HCT116 (cell line): ENCODE results near the gene XPC. TPM values are rescaled to one million over a fixed set of nuclear protein-coding genes. Genes with fewer than 3 reads are reported as not detected.

ENCODE experiments used
- ATAC-seq: fragments of 200-7000 bp; cut with Tn5 transposase; 2 replicates; pipeline ENCODE4 v1.9.1; 2020; ENCODE audit warnings: mild to moderate bottlenecking, moderate library complexity
- BruUV-seq: library from RNA; stranded (reverse); fragments of 400-500 nt; replicated peaks from 2 replicates; lab custom pipeline; 2021; lab: Mats Ljungman, UMichigan
- CTCF ChIA-PET: fragments of 300-600 bp; sonication (Branson Sonifier 250); formaldehyde crosslinking; loops from one replicate; lab custom pipeline; 2021; ENCODE audit warnings: antibody characterized with exemption; lab: Charles Lee
- POLR2A ChIA-PET: fragments of 300-600, 350-600 bp; sonication (Branson Sonifier 250); formaldehyde crosslinking; loops from one replicate; lab custom pipeline; 2021; ENCODE audit warnings: antibody characterized with exemption; lab: Charles Lee
- RAD21 ChIA-PET, 2 experiments: fragments of 300-600 bp; sonication (Branson Sonifier 250); formaldehyde crosslinking; loops; one replicate each; lab custom pipeline; 2023; ENCODE audit warnings: low total read pairs in 2 of 2; ENCODE audit not compliant: uncharacterized antibody in 2 of 2, unreplicated experiment in 2 of 2, low non-redundant PET in 1 of 2; lab: Charles Lee
- DNase-seq: peaks from one replicate; pipeline ENCODE4 v3.0.0-alpha.2; 2010; ENCODE audit warnings: low read depth, low spot score
- H2AFZ ChIP-seq: fragments of 200-600 bp; shearing (Covaris generic), sonication (generic); 2 replicates; pipeline ENCODE4 v1.6.1; 2017; ENCODE audit warnings: low read depth, mixed run types, mixed read lengths, antibody characterized with exemption, low read length; ENCODE audit not compliant: poor library complexity, severe bottlenecking
- H3K27ac ChIP-seq: 2 replicates; pipeline ENCODE4 v1.5.1; 2012; ENCODE audit warnings: low read depth, low read length
- H3K27me3 ChIP-seq: fragments of 200-600 bp; sonication (generic); 2 replicates; pipeline ENCODE4 v1.6.1; 2016; ENCODE audit warnings: mixed run types, low read length, mixed read lengths; ENCODE audit not compliant: insufficient read depth
- H3K36me3 ChIP-seq, 2 experiments: fragments of 200-500 bp in 1 of 2; fragments of 200-600 bp in 1 of 2; sonication (Bioruptor generic) in 1 of 2; sonication (generic) in 1 of 2; 2 replicates each; pipeline versions ENCODE4 v1.5.1 to v1.6.1; 2014 to 2016; ENCODE audit warnings: low read length in 2 of 2, inconsistent platforms in 1 of 2, mixed read lengths in 1 of 2, mixed run types in 1 of 2; ENCODE audit not compliant: insufficient read depth in 2 of 2, control insufficient read depth in 1 of 2
- H3K4me1 ChIP-seq, 2 experiments: fragments of 200-600 bp in 1 of 2; sonication (generic) in 1 of 2; 2 replicates each; pipeline versions ENCODE4 v1.5.1 to v1.6.1; 2012 to 2017; ENCODE audit warnings: low read length in 2 of 2, inconsistent platforms in 1 of 2, mild to moderate bottlenecking in 1 of 2, mixed read lengths in 1 of 2, mixed run types in 1 of 2, moderate library complexity in 1 of 2; ENCODE audit not compliant: insufficient read depth in 2 of 2, control insufficient read depth in 1 of 2
- H3K4me2 ChIP-seq: fragments of 200-600 bp; sonication (generic); 2 replicates; pipeline ENCODE4 v1.6.1; 2017; ENCODE audit warnings: mixed run types, low read length, mixed read lengths
- H3K4me3 ChIP-seq, 2 experiments: fragments of 200-600 bp in 1 of 2; sonication (generic) in 1 of 2; replicated peaks in 1 of 2; 2 replicates each; pipeline ENCODE4 v1.5.1; 2011 to 2016; ENCODE audit warnings: low read length in 2 of 2, control low read depth in 1 of 2, low read depth in 1 of 2, mild to moderate bottlenecking in 1 of 2, mixed read lengths in 1 of 2, mixed run types in 1 of 2
- H3K79me2 ChIP-seq: fragments of 200-600 bp; sonication (generic); 2 replicates; pipeline ENCODE4 v1.6.1; 2017; ENCODE audit warnings: mild to moderate bottlenecking, mixed run types, low read length, moderate library complexity, mixed read lengths; ENCODE audit not compliant: insufficient read depth
- H3K9ac ChIP-seq: fragments of 200-600 bp; sonication (generic); 2 replicates; pipeline ENCODE4 v1.6.1; 2016; ENCODE audit warnings: low read length, mixed read lengths
- H3K9me2 ChIP-seq: fragments of 200-600 bp; sonication (generic), shearing (Covaris generic); 2 replicates; pipeline ENCODE4 v1.6.1; 2017; ENCODE audit warnings: mixed run types, mild to moderate bottlenecking, moderate library complexity; ENCODE audit not compliant: insufficient read depth
- H3K9me3 ChIP-seq, 2 experiments: fragments of 200-500 bp in 1 of 2; fragments of 200-600 bp in 1 of 2; sonication (Bioruptor generic) in 1 of 2; sonication (generic) in 1 of 2; 2 replicates each; pipeline ENCODE4 v1.6.1; 2014 to 2017; ENCODE audit warnings: low read length in 2 of 2, mixed read lengths in 2 of 2, inconsistent platforms in 1 of 2, low read depth in 1 of 2, mild to moderate bottlenecking in 1 of 2, mixed run types in 1 of 2, moderate library complexity in 1 of 2; ENCODE audit not compliant: control insufficient read depth in 1 of 2, insufficient read depth in 1 of 2
- H4K20me1 ChIP-seq: fragments of 200-600 bp; sonication (generic), shearing (Covaris generic); 2 replicates; pipeline ENCODE4 v1.6.1; 2017; ENCODE audit warnings: mixed run types, mild to moderate bottlenecking, moderate library complexity; ENCODE audit not compliant: insufficient read depth
- EGR1 ChIP-seq: IDR thresholded peaks from 2 replicates; pipeline ENCODE4 v1.6.1; 2012; ENCODE audit warnings: low read depth
- EZH2phosphoT487 ChIP-seq: fragments of 200-600 bp; IDR thresholded peaks from 2 replicates; pipeline ENCODE4 v1.6.1; 2018; ENCODE audit warnings: antibody characterized with exemption, borderline replicate concordance
- JUND ChIP-seq: IDR thresholded peaks from 2 replicates; pipeline ENCODE4 v1.6.1; 2012
- POLR2A ChIP-seq: IDR thresholded peaks from 2 replicates; pipeline ENCODE4 v1.7.0; 2011; ENCODE audit warnings: borderline replicate concordance; ENCODE audit not compliant: insufficient read depth, insufficient read length; ENCODE audit errors: extremely low read depth
- POLR2AphosphoS5 ChIP-seq: IDR thresholded peaks from 2 replicates; pipeline ENCODE4 v1.6.1; 2011; ENCODE audit warnings: mild to moderate bottlenecking, low read depth, low read length, moderate library complexity
- RAD21 ChIP-seq: IDR thresholded peaks from 2 replicates; pipeline ENCODE4 v1.6.1; 2012; ENCODE audit warnings: low read depth, mild to moderate bottlenecking
- SIN3A ChIP-seq: IDR thresholded peaks from 2 replicates; pipeline ENCODE4 v1.6.1; 2012; ENCODE audit warnings: low read depth
- TCF7L2 ChIP-seq: IDR thresholded peaks from 2 replicates; pipeline ENCODE4 v1.7.0; 2011; ENCODE audit warnings: borderline replicate concordance, inconsistent platforms; ENCODE audit not compliant: insufficient read depth, insufficient read length; ENCODE audit errors: extremely low read depth
- YY1 ChIP-seq: IDR thresholded peaks from 2 replicates; pipeline ENCODE4 v1.6.1; 2011; ENCODE audit warnings: low read length, low read depth, moderate library complexity, mild to moderate bottlenecking; ENCODE audit not compliant: insufficient replicate concordance; ENCODE audit errors: extremely low read depth
- ZFX ChIP-seq: fragments of 450-650 bp; IDR thresholded peaks from 2 replicates; pipeline ENCODE4 v1.6.1; 2017
- ZNF274 ChIP-seq: fragments of 200-500 bp; sonication (Bioruptor generic); IDR thresholded peaks from 2 replicates; pipeline ENCODE4 v1.6.1; 2014; ENCODE audit warnings: mild to moderate bottlenecking, low read depth, low read length, inconsistent platforms
- intact Hi-C: fragments of 100-400 bp; cut with micrococcal nuclease; formaldehyde crosslinking; loops from 2 replicates; pipeline ENCODE4 v1.10.0; 2022
- total RNA-seq: library from RNA; stranded (reverse); gene quantifications from one replicate; pipeline ENCODE4 v1.2.1, GENCODE V29; 2021; ENCODE audit not compliant: unreplicated experiment
- TF ChIP-seq, protein P1 (sequence below): IDR thresholded peaks from 2 replicates; pipeline ENCODE4 v1.6.1; 2012
- TF ChIP-seq, protein P2 (sequence below): IDR thresholded peaks from 2 replicates; pipeline ENCODE4 v1.6.1; 2012; ENCODE audit warnings: low read depth

Gene XPC
- total RNA-seq, 1 experiment from 2014 or later, result 29.5 TPM

DNA sequence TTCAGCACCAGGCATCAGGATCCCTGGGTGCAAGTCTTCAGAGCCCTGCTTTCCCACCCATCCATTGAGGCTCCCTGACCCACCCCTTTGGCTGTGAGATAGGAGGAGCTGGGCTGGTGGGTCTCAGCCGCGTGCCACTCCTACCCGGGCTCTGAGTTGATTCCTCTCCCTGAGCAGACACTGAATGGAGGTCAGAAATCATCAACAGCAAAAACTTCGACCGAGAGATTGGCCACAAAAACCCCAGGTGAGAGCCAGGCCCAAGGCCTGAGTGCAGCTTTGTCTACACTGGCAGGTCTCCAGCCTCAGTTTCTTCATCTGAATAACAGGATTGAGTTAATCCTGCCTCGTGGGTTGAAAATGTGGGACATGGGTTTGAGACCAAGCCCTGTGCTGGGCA lies 45.7 kb downstream of the XPC start:
- intact Hi-C loops, result no loop called here
- Histone ChIP-seq H3K4me2 (no peak overlapping the region), H3K9ac (no peak overlapping the region), H4K20me1 (no peaks in the 10 kb centered on the region), H3K4me1 (peaks cover 6 to 14% of the 10 kb centered on the region in 2 experiments; a peak in 3 of 4 replicates), H3K27me3 (no peaks in the 10 kb centered on the region), H3K9me2 (no peaks in the 10 kb centered on the region), H3K36me3 (peaks cover 24 to 52% of the 10 kb centered on the region in 2 experiments; a peak in 3 of 4 replicates), H3K27ac (no peak overlapping the region), H3K4me3 (no peak overlapping the region), H3K9me3 (no peaks in the 10 kb centered on the region), H3K79me2 (peaks cover 20% of the 10 kb centered on the region), H2AFZ (no peak overlapping the region)
- DNase-seq, result no peak
- no peak for TF ChIP-seq POLR2AphosphoS5
- TF ChIP-seq JUND, result no peak
- TF ChIP-seq POLR2A, result no peak
- no peak for TF ChIP-seq ZNF274
- TF ChIP-seq YY1, result no peak
- TF ChIP-seq TCF7L2, result no peak
- TF ChIP-seq EZH2phosphoT487, result no peak
- ChIA-PET CTCF (no interaction called here), RAD21 (no interaction called here), POLR2A (no interaction called here)
- no TSS peak for BruUV-seq
- ATAC-seq, result no peak

DNA sequence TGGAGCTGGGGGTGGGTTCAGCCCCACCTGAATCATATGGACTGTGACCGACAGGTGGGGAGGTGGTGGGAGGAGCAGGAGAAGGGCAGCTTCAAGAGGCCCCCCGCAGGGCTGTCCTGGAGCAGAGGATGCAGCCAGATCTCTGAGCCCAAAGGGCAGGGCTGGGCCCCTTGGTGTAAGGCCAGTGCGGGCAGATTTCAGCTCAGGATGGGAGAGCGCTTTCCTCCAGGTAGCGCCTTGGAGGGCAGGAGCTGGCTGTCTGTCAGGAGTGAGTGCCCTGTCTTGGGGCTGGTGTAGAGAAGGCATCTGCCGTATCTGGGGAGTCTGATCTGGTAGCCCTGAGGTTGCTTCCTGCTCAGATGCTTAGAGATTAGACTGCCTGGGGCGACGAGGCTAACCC lies 46.3 kb downstream of the XPC start:
- TF ChIP-seq JUND (no peak), ZFX (no peak), TCF7L2 (no peak), RAD21 (no peak), YY1 (no peak), SIN3A (no peak), EGR1 (no peak)
- TF ChIP-seq, protein P1, sequence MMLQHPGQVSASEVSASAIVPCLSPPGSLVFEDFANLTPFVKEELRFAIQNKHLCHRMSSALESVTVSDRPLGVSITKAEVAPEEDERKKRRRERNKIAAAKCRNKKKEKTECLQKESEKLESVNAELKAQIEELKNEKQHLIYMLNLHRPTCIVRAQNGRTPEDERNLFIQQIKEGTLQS, result no peak
- TF ChIP-seq, protein P2, sequence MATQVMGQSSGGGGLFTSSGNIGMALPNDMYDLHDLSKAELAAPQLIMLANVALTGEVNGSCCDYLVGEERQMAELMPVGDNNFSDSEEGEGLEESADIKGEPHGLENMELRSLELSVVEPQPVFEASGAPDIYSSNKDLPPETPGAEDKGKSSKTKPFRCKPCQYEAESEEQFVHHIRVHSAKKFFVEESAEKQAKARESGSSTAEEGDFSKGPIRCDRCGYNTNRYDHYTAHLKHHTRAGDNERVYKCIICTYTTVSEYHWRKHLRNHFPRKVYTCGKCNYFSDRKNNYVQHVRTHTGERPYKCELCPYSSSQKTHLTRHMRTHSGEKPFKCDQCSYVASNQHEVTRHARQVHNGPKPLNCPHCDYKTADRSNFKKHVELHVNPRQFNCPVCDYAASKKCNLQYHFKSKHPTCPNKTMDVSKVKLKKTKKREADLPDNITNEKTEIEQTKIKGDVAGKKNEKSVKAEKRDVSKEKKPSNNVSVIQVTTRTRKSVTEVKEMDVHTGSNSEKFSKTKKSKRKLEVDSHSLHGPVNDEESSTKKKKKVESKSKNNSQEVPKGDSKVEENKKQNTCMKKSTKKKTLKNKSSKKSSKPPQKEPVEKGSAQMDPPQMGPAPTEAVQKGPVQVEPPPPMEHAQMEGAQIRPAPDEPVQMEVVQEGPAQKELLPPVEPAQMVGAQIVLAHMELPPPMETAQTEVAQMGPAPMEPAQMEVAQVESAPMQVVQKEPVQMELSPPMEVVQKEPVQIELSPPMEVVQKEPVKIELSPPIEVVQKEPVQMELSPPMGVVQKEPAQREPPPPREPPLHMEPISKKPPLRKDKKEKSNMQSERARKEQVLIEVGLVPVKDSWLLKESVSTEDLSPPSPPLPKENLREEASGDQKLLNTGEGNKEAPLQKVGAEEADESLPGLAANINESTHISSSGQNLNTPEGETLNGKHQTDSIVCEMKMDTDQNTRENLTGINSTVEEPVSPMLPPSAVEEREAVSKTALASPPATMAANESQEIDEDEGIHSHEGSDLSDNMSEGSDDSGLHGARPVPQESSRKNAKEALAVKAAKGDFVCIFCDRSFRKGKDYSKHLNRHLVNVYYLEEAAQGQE, result no peak
- Histone ChIP-seq H3K27ac (no peak overlapping the region), H4K20me1 (no peaks in the 10 kb centered on the region), H3K9me3 (no peaks in the 10 kb centered on the region), H3K4me1 (peaks cover 6 to 12% of the 10 kb centered on the region in 2 experiments; a peak in 3 of 4 replicates), H3K4me3 (no peak overlapping the region), H3K79me2 (peaks cover 26% of the 10 kb centered on the region), H3K36me3 (peaks cover 24 to 51% of the 10 kb centered on the region in 2 experiments; a peak in 3 of 4 replicates), H3K27me3 (no peaks in the 10 kb centered on the region), H3K9me2 (no peaks in the 10 kb centered on the region), H2AFZ (no peak overlapping the region), H3K4me2 (no peak overlapping the region), H3K9ac (no peak overlapping the region)
- intact Hi-C loops, result no loop called here
- RAD21 ChIA-PET, result no interaction called here
- CTCF ChIA-PET, result no interaction called here
- no peak for DNase-seq
- POLR2A ChIA-PET, result no interaction called here
- ATAC-seq, result no peak
- no TSS peak for BruUV-seq
